HepG2 (cell line): Measurements from ENCODE around the gene SMIM45.

Source experiments
- CC2D1A ChIP-seq: sonication (generic); formaldehyde crosslinking; IDR thresholded peaks from 2 replicates; pipeline ENCODE4 v1.8.1; 2023; ENCODE audit warnings: mild to moderate bottlenecking, missing genetic modification reagents
- ERF ChIP-seq: IDR thresholded peaks from 2 replicates; pipeline ENCODE4 v1.6.1; 2018; ENCODE audit warnings: missing biosample characterization, missing genetic modification reagents
- GMEB2 ChIP-seq: IDR thresholded peaks from 2 replicates; pipeline ENCODE4 v1.6.1; 2016; ENCODE audit warnings: missing biosample characterization, missing genetic modification reagents, low read depth
- HNF1B ChIP-seq: sonication (generic); formaldehyde crosslinking; IDR thresholded peaks from 2 replicates; pipeline ENCODE4 v1.5.1; 2020; ENCODE audit warnings: mild to moderate bottlenecking, moderate library complexity, missing genetic modification reagents
- PCBP1 ChIP-seq: fragments of 200-400 bp; formaldehyde crosslinking; IDR thresholded peaks from 2 replicates; pipeline ENCODE4 v1.6.1; 2017; ENCODE audit warnings: mild to moderate bottlenecking, low read depth, low read length, borderline replicate concordance
- ZNF543 ChIP-seq: sonication (generic); formaldehyde crosslinking; IDR thresholded peaks from 2 replicates; pipeline ENCODE4 v1.4.0; 2020; ENCODE audit warnings: mild to moderate bottlenecking, missing genetic modification reagents
- ZSCAN20 ChIP-seq: sonication (generic); formaldehyde crosslinking; IDR thresholded peaks from 2 replicates; pipeline ENCODE4 v1.4.0; 2020; ENCODE audit warnings: missing genetic modification reagents, mild to moderate bottlenecking, borderline replicate concordance
- TF ChIP-seq, protein P1 (sequence below): sonication (generic); formaldehyde crosslinking; IDR thresholded peaks from 2 replicates; pipeline ENCODE4 v1.8.1; 2023; ENCODE audit warnings: mild to moderate bottlenecking, missing genetic modification reagents
- TF ChIP-seq, protein P2 (sequence below): sonication (generic); formaldehyde crosslinking; conservative IDR thresholded peaks from 2 replicates; pipeline ENCODE4 v1.5.0; 2020; ENCODE audit warnings: missing genetic modification reagents
- TF ChIP-seq, protein P3 (sequence below): sonication (generic); formaldehyde crosslinking; IDR thresholded peaks from 2 replicates; pipeline ENCODE4 v1.4.0; 2020; ENCODE audit warnings: missing genetic modification reagents, borderline replicate concordance

SMIM45 gene

GRCh38 chr22:41931701-41932269 is 20.2 kb upstream of the SMIM45 start (continued):
- no peak for TF ChIP-seq GMEB2 (CRISPR knock-in tag)
- TF ChIP-seq, protein P1, sequence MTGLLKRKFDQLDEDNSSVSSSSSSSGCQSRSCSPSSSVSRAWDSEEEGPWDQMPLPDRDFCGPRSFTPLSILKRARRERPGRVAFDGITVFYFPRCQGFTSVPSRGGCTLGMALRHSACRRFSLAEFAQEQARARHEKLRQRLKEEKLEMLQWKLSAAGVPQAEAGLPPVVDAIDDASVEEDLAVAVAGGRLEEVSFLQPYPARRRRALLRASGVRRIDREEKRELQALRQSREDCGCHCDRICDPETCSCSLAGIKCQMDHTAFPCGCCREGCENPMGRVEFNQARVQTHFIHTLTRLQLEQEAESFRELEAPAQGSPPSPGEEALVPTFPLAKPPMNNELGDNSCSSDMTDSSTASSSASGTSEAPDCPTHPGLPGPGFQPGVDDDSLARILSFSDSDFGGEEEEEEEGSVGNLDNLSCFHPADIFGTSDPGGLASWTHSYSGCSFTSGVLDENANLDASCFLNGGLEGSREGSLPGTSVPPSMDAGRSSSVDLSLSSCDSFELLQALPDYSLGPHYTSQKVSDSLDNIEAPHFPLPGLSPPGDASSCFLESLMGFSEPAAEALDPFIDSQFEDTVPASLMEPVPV (CRISPR knock-in tag): no peak
- TF ChIP-seq, protein P2, sequence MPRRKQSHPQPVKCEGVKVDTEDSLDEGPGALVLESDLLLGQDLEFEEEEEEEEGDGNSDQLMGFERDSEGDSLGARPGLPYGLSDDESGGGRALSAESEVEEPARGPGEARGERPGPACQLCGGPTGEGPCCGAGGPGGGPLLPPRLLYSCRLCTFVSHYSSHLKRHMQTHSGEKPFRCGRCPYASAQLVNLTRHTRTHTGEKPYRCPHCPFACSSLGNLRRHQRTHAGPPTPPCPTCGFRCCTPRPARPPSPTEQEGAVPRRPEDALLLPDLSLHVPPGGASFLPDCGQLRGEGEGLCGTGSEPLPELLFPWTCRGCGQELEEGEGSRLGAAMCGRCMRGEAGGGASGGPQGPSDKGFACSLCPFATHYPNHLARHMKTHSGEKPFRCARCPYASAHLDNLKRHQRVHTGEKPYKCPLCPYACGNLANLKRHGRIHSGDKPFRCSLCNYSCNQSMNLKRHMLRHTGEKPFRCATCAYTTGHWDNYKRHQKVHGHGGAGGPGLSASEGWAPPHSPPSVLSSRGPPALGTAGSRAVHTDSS: no peak
- TF ChIP-seq ZSCAN20 (CRISPR knock-in tag): no peak
- TF ChIP-seq ZNF543 (CRISPR knock-in tag): no peak
- no peak for TF ChIP-seq PCBP1
- TF ChIP-seq CC2D1A (CRISPR knock-in tag): no peak
- no peak for TF ChIP-seq ERF
- no peak for TF ChIP-seq HNF1B (CRISPR knock-in tag)
- TF ChIP-seq, protein P3, sequence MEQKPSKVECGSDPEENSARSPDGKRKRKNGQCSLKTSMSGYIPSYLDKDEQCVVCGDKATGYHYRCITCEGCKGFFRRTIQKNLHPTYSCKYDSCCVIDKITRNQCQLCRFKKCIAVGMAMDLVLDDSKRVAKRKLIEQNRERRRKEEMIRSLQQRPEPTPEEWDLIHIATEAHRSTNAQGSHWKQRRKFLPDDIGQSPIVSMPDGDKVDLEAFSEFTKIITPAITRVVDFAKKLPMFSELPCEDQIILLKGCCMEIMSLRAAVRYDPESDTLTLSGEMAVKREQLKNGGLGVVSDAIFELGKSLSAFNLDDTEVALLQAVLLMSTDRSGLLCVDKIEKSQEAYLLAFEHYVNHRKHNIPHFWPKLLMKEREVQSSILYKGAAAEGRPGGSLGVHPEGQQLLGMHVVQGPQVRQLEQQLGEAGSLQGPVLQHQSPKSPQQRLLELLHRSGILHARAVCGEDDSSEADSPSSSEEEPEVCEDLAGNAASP (CRISPR knock-in tag): no peak
